ENCODE measurements around the gene LCE1C. TPM values are rescaled to one million over a fixed set of nuclear protein-coding genes. Genes with fewer than 3 reads are reported as not detected.

The LCE1C gene
- total RNA-seq, 4 donors from 2014 or later: 0.57 TPM; not detected in 3

DNA sequence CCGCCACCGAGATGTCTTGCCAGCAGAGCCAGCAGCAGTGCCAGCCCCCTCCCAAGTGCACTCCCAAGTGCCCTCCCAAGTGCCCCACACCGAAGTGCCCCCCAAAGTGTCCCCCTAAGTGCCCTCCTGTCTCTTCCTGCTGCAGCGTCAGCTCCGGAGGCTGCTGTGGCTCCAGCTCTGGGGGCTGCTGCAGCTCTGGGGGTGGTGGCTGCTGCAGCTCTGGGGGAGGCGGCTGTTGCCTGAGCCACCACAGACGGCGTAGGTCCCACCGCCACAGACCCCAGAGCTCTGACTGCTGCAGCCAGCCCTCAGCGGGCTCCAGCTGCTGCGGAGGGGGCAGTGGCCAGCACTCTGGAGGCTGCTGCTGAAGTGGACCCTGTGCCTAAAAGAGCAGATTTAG is 30.1 kb downstream of the LCE1C start:
- Histone ChIP-seq H3K4me3 (no peak overlapping the region), H3K27ac (no peak overlapping the region), H3K4me1 (no peaks in the 10 kb centered on the region), H3K9me3 (no peaks in the 10 kb centered on the region), H3K27me3 (peaks cover 0 to 3% (median 0%) of the 10 kb centered on the region in 4 donors), H3K36me3 (no peaks in the 10 kb centered on the region)
- TF ChIP-seq, protein P1, sequence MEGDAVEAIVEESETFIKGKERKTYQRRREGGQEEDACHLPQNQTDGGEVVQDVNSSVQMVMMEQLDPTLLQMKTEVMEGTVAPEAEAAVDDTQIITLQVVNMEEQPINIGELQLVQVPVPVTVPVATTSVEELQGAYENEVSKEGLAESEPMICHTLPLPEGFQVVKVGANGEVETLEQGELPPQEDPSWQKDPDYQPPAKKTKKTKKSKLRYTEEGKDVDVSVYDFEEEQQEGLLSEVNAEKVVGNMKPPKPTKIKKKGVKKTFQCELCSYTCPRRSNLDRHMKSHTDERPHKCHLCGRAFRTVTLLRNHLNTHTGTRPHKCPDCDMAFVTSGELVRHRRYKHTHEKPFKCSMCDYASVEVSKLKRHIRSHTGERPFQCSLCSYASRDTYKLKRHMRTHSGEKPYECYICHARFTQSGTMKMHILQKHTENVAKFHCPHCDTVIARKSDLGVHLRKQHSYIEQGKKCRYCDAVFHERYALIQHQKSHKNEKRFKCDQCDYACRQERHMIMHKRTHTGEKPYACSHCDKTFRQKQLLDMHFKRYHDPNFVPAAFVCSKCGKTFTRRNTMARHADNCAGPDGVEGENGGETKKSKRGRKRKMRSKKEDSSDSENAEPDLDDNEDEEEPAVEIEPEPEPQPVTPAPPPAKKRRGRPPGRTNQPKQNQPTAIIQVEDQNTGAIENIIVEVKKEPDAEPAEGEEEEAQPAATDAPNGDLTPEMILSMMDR (IDR thresholded peaks at IDR 0.05): no peak
- TF ChIP-seq POLR2A (IDR thresholded peaks at IDR 0.05): no peak
- no peak for DNase-seq
- WGBS, 2 donors: 64 to 85% methylated on average over 2 to 3 of the region's 11 CpGs
- intact Hi-C loops (cut with DNase I): no loop called here

DNA sequence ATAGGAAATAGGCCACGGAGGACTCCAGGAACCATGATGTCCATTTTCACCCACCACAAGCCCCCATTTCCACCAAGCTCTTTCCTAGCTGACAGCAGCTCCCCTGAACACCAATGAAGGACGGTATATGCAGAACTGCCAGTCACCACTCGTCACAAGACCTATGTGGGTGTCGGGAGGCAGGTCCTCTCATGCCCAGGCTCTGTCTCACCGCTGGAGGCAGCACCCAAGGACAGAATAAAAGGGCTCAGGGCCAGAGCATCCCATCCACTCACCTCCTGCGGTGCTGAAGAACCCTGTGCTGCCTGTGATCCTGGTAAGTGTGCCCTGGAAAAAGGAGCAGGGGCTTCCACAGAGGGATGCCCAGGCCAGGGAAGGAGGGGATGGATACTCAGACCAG is 31.6 kb downstream of the LCE1C start, which contains the start of gene LCE1F:
Gene LCE1F, plus strand, starts transcription at position 266 of the 400 bp plus-strand sequence. CDS start 1,232 bp downstream, outside the sequence.
- peaks cover 0 to 3% (median 0%) of the 10 kb centered on the region in 4 donors for H3K27me3 ChIP-seq
- no peaks in the 10 kb centered on the region for H3K36me3 ChIP-seq
- no peak within 1 kb of the TSS for H3K4me3 ChIP-seq
- TF ChIP-seq, protein P1 (IDR thresholded peaks at IDR 0.05): peak in 1 of 6 experiments; percentile 33
- no peak for TF ChIP-seq POLR2A (IDR thresholded peaks at IDR 0.05)
- 51 to 60% methylated on average over 4 to 6 of the region's 6 CpGs for WGBS, 2 donors
- H3K4me1 ChIP-seq: peaks cover 0 to 7% (median 0%) of the 10 kb centered on the region in 3 donors
- no peaks in the 10 kb centered on the region for H3K9me3 ChIP-seq
- DNase-seq: no peak
- no peak within 1 kb of the TSS for H3K27ac ChIP-seq
- intact Hi-C loops (cut with DNase I): no loop called here

DNA sequence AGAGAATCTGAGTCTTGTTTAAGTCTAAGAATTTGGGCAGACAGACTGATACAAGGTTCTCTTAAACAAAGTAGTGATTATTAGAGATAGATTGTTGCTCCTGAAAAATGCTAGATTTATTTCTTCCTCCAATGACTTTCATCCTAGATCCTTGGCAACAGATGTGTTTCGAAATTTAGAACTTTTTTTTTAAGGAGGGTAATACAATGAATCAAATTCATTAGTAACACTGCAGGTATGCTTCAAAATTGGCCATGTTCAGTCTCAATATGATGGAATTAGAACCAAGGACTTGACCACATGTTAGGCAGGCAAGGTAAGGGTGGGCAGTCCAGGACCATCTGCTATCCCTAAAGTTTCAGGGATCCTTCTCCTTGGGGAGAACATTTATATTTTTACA is 36.0 kb downstream of the LCE1C start:
- H3K9me3 ChIP-seq: no peaks in the 10 kb centered on the region
- no peaks in the 10 kb centered on the region for H3K36me3 ChIP-seq
- no peak overlapping the region for H3K4me3 ChIP-seq
- H3K27me3 ChIP-seq: no peaks in the 10 kb centered on the region
- H3K27ac ChIP-seq: no peak overlapping the region
- intact Hi-C loops (cut with DNase I): no loop called here
- TF ChIP-seq, protein P1 (IDR thresholded peaks at IDR 0.05): no peak
- TF ChIP-seq POLR2A (IDR thresholded peaks at IDR 0.05): no peak
- DNase-seq: no peak
- H3K4me1 ChIP-seq: peaks cover 0 to 20% (median 3%) of the 10 kb centered on the region in 3 donors
- 10 to 35% methylated on average over 1 of the region's 1 CpG for WGBS, 2 donors

DNA sequence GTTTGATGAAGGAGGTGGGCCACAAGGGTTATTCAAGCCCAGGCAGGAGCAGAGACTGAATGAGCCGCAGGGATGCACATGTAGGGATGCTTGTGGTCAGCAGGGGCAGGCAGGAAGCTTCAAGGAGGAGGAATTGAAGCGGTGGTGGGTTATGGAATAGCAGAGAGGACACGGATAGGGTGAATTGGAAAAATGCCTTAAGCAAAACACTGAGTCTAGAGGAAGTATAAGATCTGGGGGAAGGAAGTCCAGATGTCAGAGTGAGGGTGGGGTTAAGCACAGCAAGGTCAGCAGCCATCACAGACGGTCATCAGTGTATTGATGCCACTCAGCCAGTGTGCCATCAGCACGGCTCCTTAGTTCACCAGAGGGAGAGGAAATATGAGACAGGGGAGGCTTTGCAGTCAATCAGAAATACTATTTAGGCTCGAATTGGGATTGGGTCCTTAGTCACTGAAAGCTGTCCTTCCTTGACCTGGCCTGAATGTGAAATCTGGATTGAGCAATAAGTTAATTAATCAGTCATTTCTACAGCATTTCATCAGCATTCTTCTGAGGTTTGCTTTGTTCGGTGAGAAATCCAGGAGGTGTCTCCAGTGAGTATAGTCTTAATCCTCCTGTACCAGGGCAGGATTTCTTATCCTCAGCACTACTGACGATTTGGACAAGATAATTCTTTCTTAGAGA is 37.5 kb downstream of the LCE1C start:
- TF ChIP-seq, protein P1 (IDR thresholded peaks at IDR 0.05): no peak
- TF ChIP-seq POLR2A (IDR thresholded peaks at IDR 0.05): no peak
- 47 to 53% methylated on average over 8 of the region's 8 CpGs for WGBS, 2 donors
- Histone ChIP-seq H3K4me1 (peaks cover 0 to 20% (median 3%) of the 10 kb centered on the region in 3 donors), H3K27ac (no peak overlapping the region), H3K36me3 (no peaks in the 10 kb centered on the region), H3K9me3 (no peaks in the 10 kb centered on the region), H3K27me3 (no peaks in the 10 kb centered on the region), H3K4me3 (no peak overlapping the region)
- intact Hi-C loops (cut with DNase I): no loop called here
- DNase-seq: no peak

DNA sequence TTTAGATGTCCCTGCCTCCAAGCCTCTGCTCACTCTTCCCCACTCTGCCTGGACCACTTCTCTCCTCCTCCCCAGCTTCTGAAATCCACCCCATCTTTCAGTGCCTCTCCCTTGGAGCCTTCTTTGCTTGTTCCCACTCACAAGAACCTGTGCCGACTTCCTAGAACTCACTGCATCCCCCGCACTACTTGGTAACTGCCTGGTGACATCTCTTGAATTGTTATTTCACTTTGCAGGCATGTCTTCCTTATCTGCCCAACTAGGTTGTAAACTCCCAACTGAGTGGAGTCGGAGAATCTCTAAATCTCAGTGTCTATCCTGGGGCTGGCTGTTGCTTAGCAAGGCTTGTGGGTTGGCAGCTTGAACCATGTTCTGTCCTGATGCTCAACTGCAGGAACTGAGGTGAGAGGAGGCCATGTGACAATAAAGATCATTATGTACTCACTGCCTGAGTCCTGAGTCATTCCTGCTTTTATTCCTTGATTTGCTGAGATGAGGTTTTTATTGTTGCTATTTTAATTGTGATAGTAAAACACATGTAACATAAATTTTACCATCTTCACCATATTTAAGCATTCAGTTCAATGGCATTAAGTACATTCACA is 44.7 kb downstream of the LCE1C start:
- H3K27ac ChIP-seq: no peak overlapping the region
- no peaks in the 10 kb centered on the region for H3K27me3 ChIP-seq
- no peak for DNase-seq
- no peak overlapping the region for H3K4me3 ChIP-seq
- H3K36me3 ChIP-seq: no peaks in the 10 kb centered on the region
- peaks cover 0 to 45% (median 0%) of the 10 kb centered on the region in 3 donors for H3K4me1 ChIP-seq
- intact Hi-C loops (cut with DNase I): no loop called here
- TF ChIP-seq, protein P1 (IDR thresholded peaks at IDR 0.05): no peak
- TF ChIP-seq POLR2A (IDR thresholded peaks at IDR 0.05): no peak
- 88 to 89% methylated on average over 3 of the region's 3 CpGs for WGBS, 2 donors
- H3K9me3 ChIP-seq: no peaks in the 10 kb centered on the region
